A673 (cell line): Measurements from ENCODE around the gene NBEA.

ENCODE experiments used
- CTCF ChIP-seq: fragments of 300-800, 200-600 bp; sonication (generic); conservative IDR thresholded peaks from 2 replicates; pipeline ENCODE4 v1.5.1; 2017; ENCODE audit warnings: low read depth, mild to moderate bottlenecking, antibody characterized with exemption, low read length, moderate library complexity, mixed read lengths
- EZH2 ChIP-seq: fragments of 200-600 bp; sonication (generic); IDR thresholded peaks from 2 replicates; pipeline ENCODE4 v1.6.1; 2017; ENCODE audit warnings: borderline replicate concordance, low read depth, mild to moderate bottlenecking, mixed read lengths, antibody characterized with exemption, low read length; ENCODE audit not compliant: poor library complexity, severe bottlenecking

GRCh38 chr13:35599384-35599783 is 657.3 kb downstream of the NBEA start:
- TF ChIP-seq CTCF (no peak), EZH2 (no peak)
